Central memory CD4-positive, alpha-beta T cell (primary cell): ENCODE measurements around the gene TMEM14A.
"Not testable (repeated sequence)": the region's sequence is repeated elsewhere in the genome, so short reads cannot be mapped to it uniquely, and the experiment has no call there.

Experiments used
- DNase-seq: peaks from one replicate; pipeline ENCODE4 v3.0.0; 2022

TMEM14A gene

DNA sequence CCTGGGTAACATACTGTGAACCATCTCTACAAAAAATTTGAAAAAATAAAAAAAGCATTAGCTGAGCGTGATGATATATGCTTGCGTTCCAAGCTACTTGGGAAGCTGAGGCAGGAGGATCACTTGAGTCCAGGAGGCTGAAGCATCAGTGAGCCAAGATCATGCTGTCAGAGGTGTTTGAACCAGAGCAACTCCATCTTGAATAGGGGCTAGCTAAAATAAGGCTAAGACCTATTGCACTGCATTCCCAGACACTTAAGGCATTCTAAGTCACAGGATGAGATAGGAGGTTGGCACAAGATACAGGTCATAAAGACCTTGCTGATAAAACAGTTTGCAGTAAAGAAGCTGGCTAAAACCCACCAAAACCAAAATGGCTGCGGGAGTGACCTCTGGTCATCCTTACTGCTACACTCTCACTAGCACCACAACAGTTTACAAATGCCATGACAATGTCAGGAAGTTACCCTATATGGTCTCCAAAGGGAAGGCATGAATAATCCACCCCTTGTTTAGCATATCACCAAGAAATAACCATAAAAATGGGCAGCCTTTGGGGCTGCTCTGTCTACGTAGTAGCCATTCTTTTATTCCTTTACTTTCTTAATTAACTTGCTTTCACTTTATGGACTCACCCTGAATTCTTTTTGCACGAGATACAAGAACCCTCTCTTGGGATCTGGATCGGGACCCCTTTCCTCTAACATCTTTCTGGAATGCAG lies 34.0 kb downstream of the TMEM14A start:
- DNase-seq, result not testable (repeated sequence)

DNA sequence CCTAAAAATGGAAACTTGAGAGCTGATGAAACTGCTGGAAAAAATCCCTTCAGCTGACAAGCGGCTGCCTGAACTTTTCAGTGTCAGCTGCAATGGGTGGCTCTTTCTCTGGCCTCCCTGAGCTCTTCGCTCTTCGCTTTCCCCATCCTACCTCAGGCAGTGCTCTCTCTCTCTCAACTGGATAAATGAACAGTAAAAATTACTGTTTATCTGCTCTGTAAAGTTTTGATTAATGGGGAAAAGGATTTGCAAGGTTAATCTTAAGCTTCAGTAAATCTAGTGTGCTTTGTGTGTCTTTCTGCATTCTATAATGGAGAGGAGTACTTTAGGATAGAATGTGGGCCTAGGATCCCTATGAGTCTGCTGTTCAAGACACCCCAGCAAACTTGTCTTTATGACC lies 35.1 kb downstream of the TMEM14A start:
- no peak for DNase-seq

DNA sequence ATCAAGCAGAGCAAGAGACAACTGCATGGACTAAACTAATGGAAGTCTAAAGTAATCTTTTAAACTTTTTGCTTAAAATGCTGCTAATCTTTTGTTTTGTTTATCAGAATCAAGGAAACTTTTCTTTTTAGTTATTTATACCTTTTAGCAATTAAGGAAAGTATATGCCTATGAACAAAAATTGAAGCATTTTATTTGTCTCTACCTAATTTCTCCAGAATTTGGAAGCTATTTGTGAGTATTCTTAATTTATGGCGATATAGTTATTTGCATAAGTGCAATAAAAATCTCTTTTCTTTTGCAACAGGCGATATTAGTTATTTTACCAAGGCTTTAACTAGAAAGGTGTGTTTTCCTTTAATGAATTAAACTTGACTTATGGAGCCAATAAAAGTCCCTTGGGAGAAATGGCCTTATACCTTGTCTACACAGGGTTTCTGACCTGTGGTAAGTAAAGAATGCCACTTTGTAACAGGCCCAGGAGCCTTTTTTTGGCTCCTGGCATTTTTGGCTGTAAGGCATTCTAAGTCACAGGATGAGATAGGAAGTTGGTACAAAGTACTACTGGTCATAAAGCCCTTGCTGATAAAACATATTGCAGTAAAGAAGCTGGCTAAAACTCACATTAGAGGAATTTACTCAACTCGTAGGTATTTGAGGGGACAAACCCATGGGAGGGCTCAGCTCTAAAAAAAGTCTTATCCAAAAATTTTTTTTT lies 37.2 kb downstream of the TMEM14A start:
- no peak for DNase-seq

GRCh38 chr6:52712136-52712535 lies 41.2 kb downstream of the TMEM14A start:
- DNase-seq, result no peak

DNA sequence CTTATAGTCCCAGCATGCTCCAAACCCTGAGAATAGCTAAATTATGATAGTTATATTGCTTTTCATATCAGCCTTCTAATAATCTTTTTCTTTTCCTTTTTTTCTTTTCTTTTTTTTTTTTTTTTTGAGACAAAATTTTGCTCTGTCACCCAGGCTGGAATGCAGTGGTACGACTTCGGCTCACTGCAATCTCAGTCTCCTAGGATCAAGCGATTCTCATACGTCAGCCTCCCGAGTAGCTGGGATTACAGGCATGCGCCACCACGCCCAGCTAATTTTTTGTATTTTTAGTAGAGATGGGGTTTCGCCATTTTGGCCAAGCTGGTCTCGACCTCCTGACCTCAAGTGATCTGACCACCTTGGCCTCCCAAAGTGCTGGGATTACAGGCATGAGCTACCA lies 43.8 kb downstream of the TMEM14A start:
- DNase-seq, result not testable (repeated sequence)

- no peak for DNase-seq
Measured at GRCh38 chr6:52718550-52718949, 47.6 kb downstream of the TMEM14A start.

- DNase-seq, result no peak
Measured at GRCh38 chr6:52720321-52720720, 49.4 kb downstream of the TMEM14A start.

- DNase-seq, result no peak
Measured at GRCh38 chr6:52724042-52724405, 53.1 kb downstream of the TMEM14A start.

- DNase-seq, result peak; percentile 3
Measured at GRCh38 chr6:52724406-52725121, 53.7 kb downstream of the TMEM14A start.

GRCh38 chr6:52725143-52725534 lies 54.2 kb downstream of the TMEM14A start:
- no peak for DNase-seq

GRCh38 chr6:52725535-52726192 lies 54.8 kb downstream of the TMEM14A start:
- no peak for DNase-seq

- DNase-seq, result no peak
Measured at GRCh38 chr6:52726193-52726542, 55.3 kb downstream of the TMEM14A start.

DNA sequence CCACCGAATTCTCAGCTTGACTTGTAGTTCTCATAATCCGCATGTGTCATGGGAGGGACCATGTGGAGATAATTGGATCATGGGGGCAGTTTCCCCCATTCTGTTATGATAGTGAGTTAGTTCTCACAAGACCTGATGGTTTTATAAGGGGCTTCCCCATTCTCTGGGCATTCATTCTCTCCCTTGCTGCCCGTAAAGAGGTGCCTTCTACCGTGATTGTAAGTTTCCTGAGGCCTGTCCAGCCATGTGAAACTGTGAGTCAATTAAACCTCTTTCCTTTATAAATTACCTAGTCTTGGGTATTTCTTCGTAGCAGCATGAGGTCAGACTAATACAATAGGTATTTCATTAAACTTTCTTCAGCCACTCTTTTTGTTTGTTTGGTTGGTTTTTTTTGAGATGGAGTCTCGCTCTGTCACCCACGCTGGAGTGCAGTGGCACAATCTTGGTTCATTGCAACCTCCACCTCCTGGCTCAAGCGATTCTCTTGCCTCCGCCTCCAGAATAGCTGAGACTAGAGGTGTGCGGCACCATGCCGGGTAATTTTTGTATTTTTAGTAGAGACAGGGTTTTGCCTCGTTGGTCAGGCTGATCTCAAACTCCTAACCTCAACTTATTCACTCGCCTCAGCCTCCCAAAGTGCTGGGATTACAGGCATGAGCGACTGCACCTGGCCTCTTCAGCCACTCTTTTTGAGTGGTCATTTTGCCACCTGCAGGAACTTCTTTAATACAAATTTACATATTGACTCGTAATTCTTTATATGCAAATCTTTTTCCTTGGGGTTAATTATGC lies 56.0 kb downstream of the TMEM14A start:
- DNase-seq, result no peak

GRCh38 chr6:52727908-52728307 lies 57.0 kb downstream of the TMEM14A start:
- DNase-seq, result no peak

- DNase-seq, result no peak
Measured at GRCh38 chr6:52728394-52728793, 57.5 kb downstream of the TMEM14A start.

GRCh38 chr6:52729576-52729975 lies 58.7 kb downstream of the TMEM14A start:
- DNase-seq, result no peak

DNA sequence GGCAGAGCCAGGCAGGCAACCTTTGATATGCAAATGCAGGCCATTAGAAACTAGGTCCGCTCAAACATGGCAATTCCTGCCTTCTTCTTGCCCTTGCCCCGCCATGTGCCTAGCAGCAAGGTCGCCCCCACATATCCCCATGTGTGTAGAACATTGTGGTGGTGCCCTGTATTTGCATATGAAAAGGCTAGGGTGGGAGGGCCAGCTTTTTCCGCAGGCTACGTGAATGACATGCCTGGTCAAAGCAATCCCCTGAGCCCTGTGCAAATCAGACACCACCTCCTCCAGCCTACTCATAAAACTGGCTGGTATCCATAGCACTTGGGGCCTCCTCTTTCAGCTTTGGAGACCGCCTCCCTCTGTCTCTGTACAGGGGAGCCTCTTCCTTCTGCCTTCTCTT lies 60.8 kb downstream of the TMEM14A start:
- DNase-seq, result no peak

DNA sequence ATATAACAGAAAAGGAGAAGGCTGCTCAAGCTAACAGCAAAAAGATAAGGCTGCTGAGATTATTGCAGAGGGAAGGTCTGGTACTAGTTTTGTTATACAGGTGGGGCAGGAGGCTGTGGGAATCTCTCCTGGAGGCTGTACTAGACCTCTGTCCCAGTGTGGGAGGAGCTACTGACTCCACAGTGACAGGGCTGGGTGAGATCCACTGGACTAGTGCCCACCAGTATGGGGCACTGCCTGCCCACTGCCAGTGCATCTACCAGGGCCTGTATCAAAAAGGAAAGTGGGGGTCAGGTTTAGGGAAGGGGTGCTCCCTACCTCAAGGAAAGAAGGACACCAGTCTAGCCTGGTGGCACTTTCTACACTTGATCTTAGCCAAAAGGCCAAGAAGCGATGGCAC lies 62.3 kb downstream of the TMEM14A start:
- DNase-seq, result no peak

- no peak for DNase-seq
Measured at GRCh38 chr6:52734072-52734471, 63.2 kb downstream of the TMEM14A start.

DNA sequence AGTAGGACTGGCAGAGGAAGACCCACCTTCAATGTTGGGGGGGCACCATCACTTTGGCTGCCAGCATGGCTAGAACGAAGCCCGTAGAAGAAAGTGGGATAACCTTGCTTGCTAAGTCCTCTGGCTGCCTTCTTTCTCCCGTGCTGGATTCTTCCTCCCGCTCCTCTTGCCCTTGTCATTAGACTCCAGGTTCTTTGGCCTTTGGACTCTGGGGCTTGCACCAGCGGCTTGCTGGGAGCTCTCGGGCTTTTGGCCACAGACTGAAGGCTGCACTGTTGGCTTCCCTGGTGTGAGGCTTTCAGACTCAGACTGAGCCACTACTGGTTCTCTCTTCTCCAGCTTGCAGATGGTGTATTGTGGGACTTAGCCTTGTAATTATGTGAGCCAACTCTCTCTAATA lies 64.2 kb downstream of the TMEM14A start:
- no peak for DNase-seq

DNA sequence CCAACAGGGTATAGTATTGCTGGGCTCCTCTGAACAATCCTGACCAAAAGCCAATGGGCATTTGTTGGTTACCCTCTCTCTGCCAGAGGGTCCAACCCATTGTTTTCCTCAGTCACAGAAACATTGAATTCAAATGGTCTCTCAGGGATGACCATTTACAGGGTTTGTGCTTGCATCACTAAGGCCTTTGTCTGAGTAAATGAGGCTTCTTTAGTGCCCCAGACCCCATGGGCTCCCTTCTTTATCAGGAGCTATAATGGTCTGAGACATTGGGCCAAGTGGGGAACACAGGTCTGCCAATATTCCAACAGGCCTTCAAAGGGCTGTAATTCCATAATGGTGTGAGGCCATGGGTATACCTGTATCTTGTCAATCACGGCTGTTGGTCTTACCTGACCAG lies 65.2 kb downstream of the TMEM14A start:
- no peak for DNase-seq
